Vagina (tissue), 2 donors: ENCODE results near the gene RAB3IP. TPM values are rescaled to one million over a fixed set of nuclear protein-coding genes. Genes with fewer than 3 reads are reported as not detected.

Experiments
- DNase-seq, 2 donors: peaks; one replicate each; pipeline ENCODE4 v3.0.0-alpha.2; 2017; ENCODE audit errors: extremely low spot score in 2 of 2
- H3K27ac ChIP-seq: fragments of 200-600 bp; sonication (generic); one replicate; pipeline ENCODE4 v1.5.1; 2019
- H3K27me3 ChIP-seq: fragments of 200-600 bp; sonication (generic); one replicate; pipeline ENCODE4 v1.5.1; 2019
- H3K36me3 ChIP-seq, 2 donors: fragments of 200-600 bp; sonication (generic); one replicate each; pipeline ENCODE4 v1.5.1; 2017 to 2019
- H3K4me1 ChIP-seq: fragments of 200-600 bp; sonication (generic); one replicate; pipeline ENCODE4 v1.5.1; 2019
- H3K4me3 ChIP-seq, 2 donors: fragments of 200-600 bp; sonication (generic); 1 replicate in 1 of 2; 2 replicates in 1 of 2; pipeline ENCODE4 v1.5.1; 2016 to 2019
- H3K9me3 ChIP-seq: fragments of 200-600 bp; sonication (generic); one replicate; pipeline ENCODE4 v1.5.1; 2019
- POLR2A ChIP-seq, 2 donors: fragments of 450-650 bp; IDR thresholded peaks; one replicate each; pipeline ENCODE4 v1.6.1; 2017; ENCODE audit warnings: antibody characterized with exemption in 2 of 2, mild to moderate bottlenecking in 2 of 2, moderate library complexity in 2 of 2
- POLR2AphosphoS5 ChIP-seq, 2 donors: sonication (generic); formaldehyde crosslinking; IDR thresholded peaks; one replicate each; pipeline ENCODE4 v1.9.0; 2017; ENCODE audit warnings: antibody characterized with exemption in 2 of 2, mild to moderate bottlenecking in 2 of 2, low read depth in 1 of 2; ENCODE audit not compliant: insufficient read depth in 1 of 2
- intact Hi-C: fragments of 100-400 bp; cut with DNase I; formaldehyde crosslinking; loops from one replicate; pipeline ENCODE4 v1.15.1; 2023
- total RNA-seq: library from RNA; depleted of rRNA; stranded (reverse); fragments of >200 nt; gene quantifications from one replicate; pipeline ENCODE4 v1.2.3, GENCODE V29; 2016
- TF ChIP-seq, protein P1 (sequence below), 3 experiments: fragments of 450-650 bp in 2 of 3; fragments of 200-600 bp in 1 of 3; sonication (generic) in 1 of 3; IDR thresholded peaks; one replicate each; pipeline ENCODE4 v1.5.1; 2017 to 2019; ENCODE audit warnings: antibody characterized with exemption in 3 of 3, mild to moderate bottlenecking in 2 of 3, moderate library complexity in 2 of 3

Gene RAB3IP
- total RNA-seq, 1 donor from 2014 or later: 7.9 TPM

DNA sequence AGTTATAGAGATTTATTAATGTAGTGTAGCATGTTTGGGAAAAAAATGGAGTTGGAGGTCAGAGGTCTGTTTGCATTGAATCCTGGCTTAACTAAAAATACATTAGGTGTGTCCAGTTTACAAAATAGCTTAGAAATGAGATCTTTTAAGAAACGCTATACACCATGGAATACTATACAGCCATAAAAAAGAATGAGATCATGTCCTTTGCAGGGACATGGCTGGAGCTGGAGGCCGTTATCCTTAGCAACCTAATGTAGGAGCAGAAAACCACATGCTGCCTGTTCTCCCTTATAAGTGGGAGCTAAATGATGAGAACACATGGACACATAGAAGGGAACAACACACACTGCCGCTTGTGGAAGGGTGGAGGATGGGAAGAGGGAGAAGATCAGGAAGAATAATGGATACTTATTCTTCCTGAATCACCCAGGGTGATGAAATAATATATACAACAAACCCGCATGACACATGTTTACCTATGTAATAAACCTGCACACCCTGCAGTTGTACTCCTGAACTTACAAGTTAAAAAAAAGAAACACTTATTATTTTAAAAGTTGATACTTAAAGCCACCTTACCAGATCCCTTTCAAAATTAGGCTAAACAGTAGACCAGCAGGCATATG, 72.3 kb downstream of the RAB3IP start:
- DNase-seq: no peak
- no peaks in the 10 kb centered on the region for H3K27me3 ChIP-seq
- H3K36me3 ChIP-seq: no peaks in the 10 kb centered on the region
- no peak for TF ChIP-seq POLR2AphosphoS5 (IDR thresholded peaks at IDR 0.05; ENCODE audit: insufficient read depth in 1 of 2, low read depth in 1 of 2)
- TF ChIP-seq, protein P1, sequence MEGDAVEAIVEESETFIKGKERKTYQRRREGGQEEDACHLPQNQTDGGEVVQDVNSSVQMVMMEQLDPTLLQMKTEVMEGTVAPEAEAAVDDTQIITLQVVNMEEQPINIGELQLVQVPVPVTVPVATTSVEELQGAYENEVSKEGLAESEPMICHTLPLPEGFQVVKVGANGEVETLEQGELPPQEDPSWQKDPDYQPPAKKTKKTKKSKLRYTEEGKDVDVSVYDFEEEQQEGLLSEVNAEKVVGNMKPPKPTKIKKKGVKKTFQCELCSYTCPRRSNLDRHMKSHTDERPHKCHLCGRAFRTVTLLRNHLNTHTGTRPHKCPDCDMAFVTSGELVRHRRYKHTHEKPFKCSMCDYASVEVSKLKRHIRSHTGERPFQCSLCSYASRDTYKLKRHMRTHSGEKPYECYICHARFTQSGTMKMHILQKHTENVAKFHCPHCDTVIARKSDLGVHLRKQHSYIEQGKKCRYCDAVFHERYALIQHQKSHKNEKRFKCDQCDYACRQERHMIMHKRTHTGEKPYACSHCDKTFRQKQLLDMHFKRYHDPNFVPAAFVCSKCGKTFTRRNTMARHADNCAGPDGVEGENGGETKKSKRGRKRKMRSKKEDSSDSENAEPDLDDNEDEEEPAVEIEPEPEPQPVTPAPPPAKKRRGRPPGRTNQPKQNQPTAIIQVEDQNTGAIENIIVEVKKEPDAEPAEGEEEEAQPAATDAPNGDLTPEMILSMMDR (IDR thresholded peaks at IDR 0.05): no peak
- no peak for TF ChIP-seq POLR2A (IDR thresholded peaks at IDR 0.05)
- intact Hi-C loops: no loop called here
- H3K27ac ChIP-seq: no peak overlapping the region
- H3K4me3 ChIP-seq: no peak overlapping the region
- no peaks in the 10 kb centered on the region for H3K4me1 ChIP-seq
- H3K9me3 ChIP-seq: no peaks in the 10 kb centered on the region

DNA sequence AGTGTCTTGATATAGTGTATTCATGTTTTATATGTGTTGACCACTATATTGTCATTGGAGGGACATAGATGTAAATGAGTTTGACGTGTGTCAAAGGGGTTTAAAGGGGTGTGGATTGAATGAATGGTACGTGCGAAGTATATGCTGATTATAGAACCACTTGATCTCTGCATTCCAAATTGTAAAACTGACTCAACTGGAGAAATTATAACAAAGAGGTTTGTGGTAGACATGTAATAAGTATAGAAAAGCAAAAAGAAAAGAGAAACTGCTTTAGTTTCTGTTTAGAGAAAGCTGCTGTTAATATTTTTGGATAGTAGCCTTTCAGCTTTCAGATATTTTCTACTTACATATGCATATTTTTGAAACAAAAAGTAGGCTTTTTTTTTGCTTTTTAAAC, 77.4 kb downstream of the RAB3IP start:
- no peaks in the 10 kb centered on the region for H3K4me1 ChIP-seq
- DNase-seq: no peak
- H3K27ac ChIP-seq: no peak overlapping the region
- H3K9me3 ChIP-seq: no peaks in the 10 kb centered on the region
- intact Hi-C loops: no loop called here
- TF ChIP-seq POLR2A (IDR thresholded peaks at IDR 0.05) (no peak), POLR2AphosphoS5 (IDR thresholded peaks at IDR 0.05; ENCODE audit: insufficient read depth in 1 of 2, low read depth in 1 of 2) (no peak)
- TF ChIP-seq, protein P1 (IDR thresholded peaks at IDR 0.05): no peak
- no peaks in the 10 kb centered on the region for H3K27me3 ChIP-seq
- no peak overlapping the region for H3K4me3 ChIP-seq
- H3K36me3 ChIP-seq: no peaks in the 10 kb centered on the region

DNA sequence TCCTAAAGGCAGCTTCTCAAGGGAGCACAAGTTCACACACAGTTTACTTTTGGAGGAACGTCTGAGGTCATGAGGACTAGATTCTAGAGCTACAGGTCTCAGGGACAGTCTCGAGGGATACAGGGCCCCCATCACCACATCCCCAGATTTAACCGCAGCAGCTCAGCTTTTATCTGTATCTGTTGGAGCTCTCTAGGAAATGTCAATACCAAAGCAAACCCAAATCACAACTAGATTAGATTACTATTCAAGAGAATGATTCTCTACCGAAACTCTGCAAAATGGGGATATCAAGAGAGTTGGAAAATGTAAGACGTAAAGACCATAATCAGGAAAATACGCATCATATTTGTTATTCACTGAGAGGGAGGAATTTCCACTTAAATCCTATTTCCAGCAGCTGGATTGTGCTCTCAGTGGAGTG, 82.4 kb downstream of the RAB3IP start:
- H3K36me3 ChIP-seq: no peaks in the 10 kb centered on the region
- H3K27ac ChIP-seq: no peak overlapping the region
- H3K9me3 ChIP-seq: no peaks in the 10 kb centered on the region
- intact Hi-C loops: no loop called here
- H3K4me3 ChIP-seq: no peak overlapping the region
- no peak for DNase-seq
- no peaks in the 10 kb centered on the region for H3K4me1 ChIP-seq
- no peaks in the 10 kb centered on the region for H3K27me3 ChIP-seq
- TF ChIP-seq, protein P1 (IDR thresholded peaks at IDR 0.05): no peak
- TF ChIP-seq POLR2A (IDR thresholded peaks at IDR 0.05) (no peak), POLR2AphosphoS5 (IDR thresholded peaks at IDR 0.05; ENCODE audit: insufficient read depth in 1 of 2, low read depth in 1 of 2) (no peak)

DNA sequence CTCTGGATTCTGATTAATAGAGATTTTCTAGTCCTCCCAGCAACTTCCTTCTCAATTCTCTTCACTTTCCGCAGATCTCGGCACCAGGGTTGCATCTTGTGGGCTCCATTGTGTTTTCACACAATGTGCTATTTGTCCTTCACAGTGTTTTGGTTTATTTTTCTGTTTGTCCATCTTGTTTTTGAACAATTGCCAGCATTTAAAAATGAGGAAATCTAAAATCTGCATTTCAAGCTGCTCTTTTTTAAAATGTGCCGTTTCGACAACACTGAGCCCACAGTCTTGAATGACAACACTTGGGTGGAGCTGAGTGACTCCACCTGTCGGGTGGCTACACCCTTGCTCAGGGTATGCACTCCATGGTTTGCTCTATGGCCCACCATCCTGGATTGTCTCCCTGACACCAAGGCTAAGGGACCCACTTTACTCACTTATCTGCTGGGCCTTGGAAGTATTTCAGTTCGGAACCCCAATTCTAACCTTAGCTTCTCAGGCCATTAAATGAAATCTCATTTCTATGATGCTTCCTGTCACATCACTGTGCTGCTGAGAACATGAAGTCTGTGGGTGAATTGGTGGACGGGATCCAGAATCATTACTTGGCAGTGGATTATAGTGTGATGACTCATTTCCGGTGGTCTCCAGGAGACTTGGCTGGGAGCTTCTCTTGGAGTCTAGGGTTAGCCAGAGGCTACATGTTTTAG, 82.9 kb downstream of the RAB3IP start:
- H3K27ac ChIP-seq: no peak overlapping the region
- TF ChIP-seq POLR2A (IDR thresholded peaks at IDR 0.05): no peak
- TF ChIP-seq, protein P1 (IDR thresholded peaks at IDR 0.05): no peak
- TF ChIP-seq POLR2AphosphoS5 (IDR thresholded peaks at IDR 0.05; ENCODE audit: insufficient read depth in 1 of 2, low read depth in 1 of 2): no peak
- no peaks in the 10 kb centered on the region for H3K36me3 ChIP-seq
- no peaks in the 10 kb centered on the region for H3K4me1 ChIP-seq
- intact Hi-C loops: no loop called here
- no peaks in the 10 kb centered on the region for H3K27me3 ChIP-seq
- no peak overlapping the region for H3K4me3 ChIP-seq
- DNase-seq: no peak
- H3K9me3 ChIP-seq: no peaks in the 10 kb centered on the region
